ENCODE measurements around the gene SEMA3D.

The SEMA3D gene

GRCh38 chr7:84971360-84971759, 215.5 kb downstream of the SEMA3D start:
- no peak for DNase-seq

GRCh38 chr7:84970670-84971069, 216.2 kb downstream of the SEMA3D start:
- DNase-seq: no peak

GRCh38 chr7:84953234-84953633, 233.6 kb downstream of the SEMA3D start:
- no peak for DNase-seq

- DNase-seq: no peak
These were observed 236.0 kb downstream of the SEMA3D start for GRCh38 chr7:84950836-84951235.

GRCh38 chr7:84949501-84949900, 237.4 kb downstream of the SEMA3D start:
- no peak for DNase-seq

- no peak for DNase-seq
These were observed 237.8 kb downstream of the SEMA3D start for GRCh38 chr7:84949067-84949466.

- no peak for DNase-seq
These were observed 238.2 kb downstream of the SEMA3D start for GRCh38 chr7:84948634-84949033.

GRCh38 chr7:84946549-84946948, 240.3 kb downstream of the SEMA3D start:
- DNase-seq: no peak

Data from CD4-positive, alpha-beta T cell treated with Interleukin-17A for 4 hours (primary cell).